Muscle layer of duodenum (tissue), 2 donors: ENCODE results near the gene PTPRN2.

Source experiments
- H3K27ac ChIP-seq: one replicate; pipeline ENCODE4 v1.7.0; 2013; ENCODE audit warnings: mild to moderate bottlenecking, low read length
- H3K27me3 ChIP-seq: one replicate; pipeline ENCODE4 v1.7.0; 2013; ENCODE audit warnings: low read depth, mild to moderate bottlenecking, control low read depth, low read length
- H3K36me3 ChIP-seq, 2 donors: one replicate each; pipeline ENCODE4 v1.7.0; 2013; ENCODE audit warnings: low read length in 2 of 2, control low read depth in 1 of 2, mild to moderate bottlenecking in 1 of 2; ENCODE audit not compliant: insufficient read depth in 2 of 2, control insufficient read depth in 1 of 2
- H3K4me1 ChIP-seq, 2 donors: one replicate each; pipeline ENCODE4 v1.7.0; 2013; ENCODE audit warnings: low read length in 2 of 2, mild to moderate bottlenecking in 2 of 2, control low read depth in 1 of 2, moderate library complexity in 1 of 2; ENCODE audit not compliant: insufficient read depth in 2 of 2, control insufficient read depth in 1 of 2
- H3K4me3 ChIP-seq, 2 donors: one replicate each; pipeline ENCODE4 v1.7.0; 2013; ENCODE audit warnings: low read length in 2 of 2, low read depth in 1 of 2, mild to moderate bottlenecking in 1 of 2
- H3K9me3 ChIP-seq, 2 donors: one replicate each; pipeline ENCODE4 v1.7.0; 2013; ENCODE audit warnings: low read length in 2 of 2, control low read depth in 1 of 2, mild to moderate bottlenecking in 1 of 2; ENCODE audit not compliant: control insufficient read depth in 1 of 2
- donor health status: healthy.

Gene PTPRN2

GRCh38 chr7:157879391-157879790 lies 708.2 kb downstream of the PTPRN2 start:
- Histone ChIP-seq H3K9me3 (peaks cover 0 to 6% of the 10 kb centered on the region in 2 donors), H3K36me3 (no peaks in the 10 kb centered on the region), H3K4me1 (no peaks in the 10 kb centered on the region), H3K27me3 (no peaks in the 10 kb centered on the region), H3K27ac (no peak overlapping the region), H3K4me3 (no peak overlapping the region)

GRCh38 chr7:157877298-157878090 lies 710.1 kb downstream of the PTPRN2 start:
- H3K9me3 ChIP-seq, result peaks cover 0 to 4% of the 10 kb centered on the region in 2 donors
- H3K27me3 ChIP-seq, result no peaks in the 10 kb centered on the region
- no peak overlapping the region for H3K27ac ChIP-seq
- H3K4me3 ChIP-seq, result no peak overlapping the region
- H3K4me1 ChIP-seq, result no peaks in the 10 kb centered on the region
- H3K36me3 ChIP-seq, result no peaks in the 10 kb centered on the region

- H3K27me3 ChIP-seq, result no peaks in the 10 kb centered on the region
- H3K36me3 ChIP-seq, result no peaks in the 10 kb centered on the region
- H3K27ac ChIP-seq, result no peak overlapping the region
- no peak overlapping the region for H3K4me3 ChIP-seq
- H3K4me1 ChIP-seq, result no peaks in the 10 kb centered on the region
- peaks cover 0 to 4% of the 10 kb centered on the region in 2 donors for H3K9me3 ChIP-seq
Measured at GRCh38 chr7:157876469-157877285, 710.9 kb downstream of the PTPRN2 start.

DNA sequence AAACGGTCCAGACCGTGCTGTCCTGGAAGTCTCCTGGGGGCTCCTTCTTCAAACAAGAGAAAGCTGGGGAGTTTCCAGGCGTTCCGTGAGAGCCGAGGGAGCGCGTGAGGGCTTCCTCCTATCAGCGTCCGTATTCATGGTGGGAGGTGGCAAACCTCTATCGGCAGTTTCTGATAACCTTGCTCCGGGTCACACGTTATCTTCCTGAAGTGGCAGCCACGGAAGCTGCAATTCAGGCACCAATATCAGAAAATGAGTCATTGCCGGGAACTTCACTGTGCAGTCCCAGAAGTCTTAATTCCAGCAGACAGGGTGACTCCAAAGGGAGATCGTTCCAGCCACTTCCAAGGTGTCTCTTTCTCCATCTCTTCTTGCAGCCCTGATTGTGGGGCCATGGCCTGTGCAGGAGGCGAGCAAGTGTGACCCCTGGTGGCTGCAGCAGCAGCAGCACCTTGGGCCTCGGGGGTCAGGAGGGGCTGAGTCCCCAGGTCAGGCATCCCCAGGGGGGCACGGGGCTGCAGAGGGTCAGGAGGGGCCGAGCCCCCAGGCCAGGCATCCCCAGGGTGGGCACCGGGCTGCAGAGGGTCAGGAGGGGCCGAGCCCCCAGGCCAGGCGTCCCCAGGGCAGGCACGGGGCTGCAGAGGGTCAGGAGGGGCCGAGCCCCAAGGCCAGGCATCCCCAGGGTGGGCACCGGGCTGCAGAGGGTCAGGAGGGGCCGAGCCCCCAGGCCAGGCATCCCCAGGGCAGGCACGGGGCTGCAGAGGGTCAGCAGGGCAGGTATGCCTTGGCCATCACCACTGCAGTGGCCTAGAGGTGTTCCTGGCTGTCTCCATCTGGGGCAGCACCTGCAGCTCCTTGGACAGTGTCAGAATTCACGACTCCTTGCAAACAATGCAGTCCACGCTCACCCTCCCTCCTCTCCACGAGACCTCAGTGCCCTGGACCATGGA lies 712.1 kb downstream of the PTPRN2 start:
- no peaks in the 10 kb centered on the region for H3K27me3 ChIP-seq
- H3K9me3 ChIP-seq, result no peaks in the 10 kb centered on the region
- H3K4me3 ChIP-seq, result no peak overlapping the region
- H3K27ac ChIP-seq, result no peak overlapping the region
- H3K4me1 ChIP-seq, result no peaks in the 10 kb centered on the region
- no peaks in the 10 kb centered on the region for H3K36me3 ChIP-seq

DNA sequence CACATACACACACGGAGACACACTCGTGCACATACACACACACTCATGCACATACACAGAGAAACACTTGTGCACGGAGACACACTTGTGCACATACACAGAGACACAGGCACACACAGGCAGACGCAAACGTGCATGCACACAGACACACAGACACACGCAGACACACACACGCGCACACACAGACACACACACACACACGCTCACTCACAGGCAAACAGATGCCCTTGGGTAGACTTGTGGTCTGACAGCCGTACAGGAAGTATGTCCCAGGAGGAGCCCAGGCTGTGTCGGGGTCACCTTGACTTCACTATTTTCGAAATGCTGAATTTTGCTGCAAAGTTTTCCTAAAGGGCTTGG lies 712.8 kb downstream of the PTPRN2 start:
- H3K27me3 ChIP-seq, result no peaks in the 10 kb centered on the region
- no peak overlapping the region for H3K4me3 ChIP-seq
- no peak overlapping the region for H3K27ac ChIP-seq
- H3K36me3 ChIP-seq, result no peaks in the 10 kb centered on the region
- H3K4me1 ChIP-seq, result no peaks in the 10 kb centered on the region
- H3K9me3 ChIP-seq, result no peaks in the 10 kb centered on the region

DNA sequence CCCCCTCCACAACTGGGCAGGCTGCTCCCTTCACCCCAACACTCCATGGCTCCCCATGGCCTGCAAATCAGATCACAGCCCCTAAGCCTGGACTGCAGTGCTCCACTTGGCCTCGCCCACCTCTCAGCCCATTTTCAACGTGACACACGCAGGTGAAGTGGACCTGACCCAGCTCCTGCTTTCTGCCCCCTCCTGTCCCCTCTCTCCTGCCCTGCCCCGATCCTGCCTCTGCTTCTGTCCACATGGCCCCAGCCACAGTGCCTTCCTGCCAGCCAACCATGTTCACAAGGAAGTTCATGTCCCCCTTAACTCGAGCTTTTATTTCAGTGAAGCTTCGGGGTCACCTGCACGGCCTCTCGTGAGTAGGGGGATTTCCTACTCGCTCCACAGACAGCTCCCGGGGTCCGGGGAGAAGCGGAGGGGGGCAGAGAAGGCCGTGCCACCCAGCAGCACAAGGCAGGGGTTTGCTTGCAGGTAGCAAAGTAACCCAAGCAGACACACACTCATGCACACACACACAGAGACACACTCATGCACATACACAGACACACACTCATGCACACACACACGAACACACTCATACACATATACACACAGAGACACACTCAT lies 713.3 kb downstream of the PTPRN2 start:
- Histone ChIP-seq H3K36me3 (no peaks in the 10 kb centered on the region), H3K4me1 (no peaks in the 10 kb centered on the region), H3K9me3 (no peaks in the 10 kb centered on the region), H3K4me3 (no peak overlapping the region), H3K27ac (no peak overlapping the region), H3K27me3 (no peaks in the 10 kb centered on the region)

- H3K36me3 ChIP-seq, result no peaks in the 10 kb centered on the region
- no peaks in the 10 kb centered on the region for H3K27me3 ChIP-seq
- no peak overlapping the region for H3K27ac ChIP-seq
- no peaks in the 10 kb centered on the region for H3K9me3 ChIP-seq
- no peak overlapping the region for H3K4me3 ChIP-seq
- no peaks in the 10 kb centered on the region for H3K4me1 ChIP-seq
Measured at GRCh38 chr7:157873664-157874063, 714.0 kb downstream of the PTPRN2 start.

DNA sequence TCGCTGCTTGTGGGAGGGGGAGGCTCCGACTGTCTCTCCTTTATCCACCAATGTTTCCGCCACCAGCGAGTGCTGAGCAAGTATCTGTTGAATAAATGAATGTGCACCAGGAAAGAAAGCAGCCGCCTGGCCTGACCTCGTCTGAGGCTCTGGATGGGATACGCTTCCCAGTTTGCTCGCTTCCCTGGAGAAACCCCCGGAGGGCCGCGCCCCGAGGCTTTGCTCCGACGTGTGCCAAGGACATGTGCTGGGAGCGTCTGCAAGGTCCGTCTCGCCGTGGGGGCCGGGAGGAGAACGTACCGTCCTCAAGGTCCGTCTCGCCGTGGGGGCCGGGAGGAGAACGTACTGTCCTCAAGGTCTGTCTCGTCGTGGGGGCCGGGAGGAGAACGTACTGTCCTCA lies 714.4 kb downstream of the PTPRN2 start:
- Histone ChIP-seq H3K27ac (no peak overlapping the region), H3K4me3 (no peak overlapping the region), H3K36me3 (no peaks in the 10 kb centered on the region), H3K4me1 (no peaks in the 10 kb centered on the region), H3K27me3 (no peaks in the 10 kb centered on the region), H3K9me3 (no peaks in the 10 kb centered on the region)

DNA sequence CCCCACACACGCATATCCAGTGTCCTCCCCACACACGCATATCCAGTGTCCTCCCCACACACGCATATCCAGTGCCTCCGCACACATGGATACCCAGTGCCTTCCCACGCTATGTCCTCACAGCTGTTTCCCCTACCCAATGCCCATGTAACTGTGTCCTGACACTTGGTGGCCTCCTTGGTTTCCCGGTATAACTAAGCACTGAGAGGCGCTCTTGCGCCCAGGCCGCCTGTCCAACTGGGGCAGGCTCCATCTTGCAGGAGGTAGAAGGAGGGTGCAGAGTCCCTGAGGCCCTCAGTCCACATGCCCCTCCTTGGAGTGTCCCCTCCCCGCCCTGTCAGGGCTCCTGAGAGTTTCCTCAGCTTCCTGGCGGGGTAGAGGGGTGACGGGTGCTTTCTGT lies 715.2 kb downstream of the PTPRN2 start:
- Histone ChIP-seq H3K9me3 (no peaks in the 10 kb centered on the region), H3K4me3 (no peak overlapping the region)

DNA sequence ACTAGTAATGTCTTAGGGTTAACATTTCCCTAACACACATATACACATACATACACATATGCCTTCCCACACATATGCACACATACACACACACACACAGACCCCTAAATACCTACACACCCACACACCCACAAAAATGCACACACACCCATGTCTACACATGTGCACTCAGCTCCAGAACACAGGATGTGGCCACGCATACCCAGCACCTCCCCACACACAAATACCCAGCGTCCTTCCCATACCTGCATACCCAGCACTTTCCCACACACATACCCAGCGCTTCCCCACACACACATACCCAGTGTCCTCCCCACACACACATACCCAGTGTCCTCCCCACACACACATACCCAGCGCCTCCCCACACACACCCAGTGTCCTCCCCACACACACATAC lies 715.9 kb downstream of the PTPRN2 start:
- Histone ChIP-seq H3K27ac (no peak overlapping the region), H3K9me3 (no peaks in the 10 kb centered on the region), H3K4me3 (no peak overlapping the region), H3K27me3 (no peaks in the 10 kb centered on the region), H3K4me1 (no peaks in the 10 kb centered on the region), H3K36me3 (no peaks in the 10 kb centered on the region)

More for the DNA sequence above, 715.2 kb downstream of the PTPRN2 start:
- Histone ChIP-seq H3K27me3 (no peaks in the 10 kb centered on the region), H3K4me1 (no peaks in the 10 kb centered on the region), H3K36me3 (no peaks in the 10 kb centered on the region), H3K27ac (no peak overlapping the region)
